ENCODE results near the gene C19orf25. TPM values are rescaled to one million over a fixed set of nuclear protein-coding genes. Genes with fewer than 3 reads are reported as not detected.
A peak's percentile ranks its signal among the peaks of the same experiment; 100 is the strongest.
"Not testable (repeated sequence)": the region's sequence is repeated elsewhere in the genome, so short reads cannot be mapped to it uniquely, and the experiment has no call there.

Gene C19orf25
- total RNA-seq, 2 donors from 2014 or later: 16.2 to 17.3 TPM

DNA sequence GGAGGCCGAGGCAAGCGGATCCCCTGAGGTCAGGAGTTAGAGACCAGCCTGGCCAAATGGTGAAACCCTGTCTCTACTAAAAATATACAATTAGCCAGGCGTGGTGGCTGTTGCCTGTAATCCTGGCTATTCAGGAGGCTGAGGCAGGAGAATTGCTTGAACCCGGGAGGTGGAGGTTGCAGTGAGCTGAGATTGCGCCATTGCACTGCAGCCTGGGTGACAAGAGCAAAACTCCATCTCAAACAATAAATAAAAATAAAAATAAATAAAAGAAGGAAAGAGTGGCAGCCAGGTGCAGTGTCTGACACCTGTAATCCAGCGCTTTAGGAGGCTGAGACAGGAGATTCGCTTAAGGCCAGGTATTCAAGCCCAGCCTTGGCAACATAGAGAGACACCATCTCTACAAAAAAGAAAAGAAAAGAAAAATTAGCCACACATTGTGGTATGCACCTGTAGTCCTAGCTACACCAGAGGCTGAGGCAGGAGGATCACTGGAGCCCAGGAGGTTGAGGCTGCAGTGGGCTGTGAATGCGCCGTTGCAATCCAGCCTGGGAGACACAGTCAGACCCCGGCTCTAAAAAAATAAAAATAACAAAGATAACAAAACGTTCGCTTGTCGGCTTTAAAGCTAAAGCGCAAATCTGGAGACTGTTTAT is 23.5 kb upstream of the C19orf25 start:
- DNase-seq (ENCODE audit: low spot score): no peak
- intact Hi-C loops (cut with DNase I): no loop called here

GRCh38 chr19:1501200-1501595 is 22.2 kb upstream of the C19orf25 start:
- intact Hi-C loops (cut with DNase I): no loop called here

GRCh38 chr19:1499231-1499630 is 20.2 kb upstream of the C19orf25 start:
- intact Hi-C loops (cut with DNase I); DNase-seq (ENCODE audit: low spot score): not testable (repeated sequence)

More at GRCh38 chr19:1501200-1501595, 22.2 kb upstream of the C19orf25 start:
- peak; percentile 70 for DNase-seq (ENCODE audit: low spot score)

GRCh38 chr19:1497578-1498235 is 18.7 kb upstream of the C19orf25 start:
- intact Hi-C loops (cut with DNase I): no loop called here
- DNase-seq (ENCODE audit: low spot score): no peak

GRCh38 chr19:1496714-1497577 is 17.9 kb upstream of the C19orf25 start:
- intact Hi-C loops (cut with DNase I): no loop called here
- DNase-seq (ENCODE audit: low spot score): no peak

DNA sequence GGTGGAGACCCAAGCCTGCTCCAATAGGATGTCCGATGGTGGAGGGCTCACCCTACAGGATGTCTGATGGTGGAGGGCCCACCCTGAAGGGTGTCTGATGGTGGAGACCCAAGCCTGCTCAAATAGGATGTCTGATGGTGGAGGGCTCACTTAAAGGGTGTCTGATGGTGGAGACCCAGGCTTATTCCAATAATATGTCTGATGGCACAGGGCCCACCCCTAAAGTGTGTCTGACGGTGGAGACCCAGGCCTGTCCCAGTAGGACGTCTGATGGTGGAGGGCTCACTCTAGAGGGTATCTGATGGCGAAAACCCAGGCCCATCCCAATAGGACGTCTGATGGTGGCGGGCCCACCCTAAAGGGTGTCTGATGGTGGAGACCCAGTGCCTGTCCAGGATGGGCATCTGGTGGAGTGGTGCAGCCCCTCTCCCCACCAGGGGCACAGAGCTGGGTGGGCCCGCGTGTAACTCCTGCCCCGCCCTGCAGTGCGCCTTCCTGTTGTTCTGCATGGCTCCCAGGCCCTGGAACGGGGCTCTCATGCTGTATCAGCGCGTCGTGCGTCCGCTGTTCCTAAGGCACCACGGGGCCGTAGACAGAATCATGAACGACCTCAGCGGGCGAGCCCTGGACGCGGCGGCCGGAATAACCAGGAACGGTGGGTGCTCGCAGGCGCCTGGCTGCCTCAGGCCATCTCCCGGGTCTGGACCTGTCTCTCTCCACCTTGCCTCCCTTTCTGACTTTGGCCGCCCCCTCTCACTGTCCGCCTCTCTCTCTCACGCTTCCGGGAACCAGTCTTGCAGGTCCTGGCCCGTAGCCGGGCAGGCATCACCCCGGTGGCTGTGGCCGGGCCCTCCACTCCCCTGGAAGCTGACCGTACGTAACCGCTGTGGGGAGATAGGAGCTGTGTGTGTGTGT is 17.0 kb upstream of the C19orf25 start:
- DNase-seq (ENCODE audit: low spot score): no peak
- intact Hi-C loops (cut with DNase I): no loop called here

DNA sequence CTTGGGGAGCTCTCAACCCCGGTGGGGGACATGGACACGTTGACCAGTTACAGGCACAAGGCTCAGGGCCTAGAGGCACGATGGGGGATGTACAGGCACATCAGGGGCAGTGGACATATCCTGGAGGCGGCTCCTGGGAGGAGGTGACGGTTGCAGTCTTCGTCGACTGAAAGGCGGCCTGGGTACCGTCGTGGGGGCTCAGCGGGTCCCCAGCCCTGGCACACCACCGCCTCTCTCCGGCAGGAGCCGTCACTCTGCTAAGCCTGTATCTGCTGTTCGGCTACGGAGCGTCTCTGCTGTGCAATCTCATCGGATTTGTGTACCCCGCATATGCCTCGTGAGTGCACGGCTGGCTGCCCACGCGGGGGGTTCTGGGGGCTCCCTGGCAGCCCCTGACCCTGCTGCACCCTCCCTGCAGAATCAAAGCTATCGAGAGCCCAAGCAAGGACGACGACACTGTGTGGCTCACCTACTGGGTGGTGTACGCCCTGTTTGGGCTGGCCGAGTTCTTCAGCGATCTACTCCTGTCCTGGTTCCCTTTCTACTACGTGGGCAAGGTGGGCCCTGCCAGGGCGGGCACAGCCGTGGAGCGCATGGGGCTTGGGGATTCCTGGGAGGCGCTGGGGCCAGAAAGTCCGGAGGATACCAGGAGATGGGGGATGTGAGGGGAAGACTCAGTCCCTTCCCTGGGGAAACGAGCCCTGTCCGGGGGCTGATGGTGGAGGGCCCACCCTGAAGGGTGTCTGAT is 16.2 kb upstream of the C19orf25 start:
- DNase-seq (ENCODE audit: low spot score): no peak
- intact Hi-C loops (cut with DNase I): no loop called here

- DNase-seq (ENCODE audit: low spot score): no peak
- intact Hi-C loops (cut with DNase I): no loop called here
Measured at GRCh38 chr19:1494115-1494815, 15.2 kb upstream of the C19orf25 start.

- intact Hi-C loops (cut with DNase I): no loop called here
- DNase-seq (ENCODE audit: low spot score): no peak
Measured at GRCh38 chr19:1492474-1493006, 13.5 kb upstream of the C19orf25 start.

- DNase-seq (ENCODE audit: low spot score): no peak
- intact Hi-C loops (cut with DNase I): no loop called here
Measured at GRCh38 chr19:1491849-1492170, 12.8 kb upstream of the C19orf25 start.

GRCh38 chr19:1491114-1491848 is 12.3 kb upstream of the C19orf25 start, which contains the start of gene REEP6:
Gene REEP6, plus strand, starts transcription at chr19:1491181. Its CDS starts 89 bp downstream, at chr19:1491270.
- intact Hi-C loops (cut with DNase I): no loop called here
- no peak for DNase-seq (ENCODE audit: low spot score)

DNA sequence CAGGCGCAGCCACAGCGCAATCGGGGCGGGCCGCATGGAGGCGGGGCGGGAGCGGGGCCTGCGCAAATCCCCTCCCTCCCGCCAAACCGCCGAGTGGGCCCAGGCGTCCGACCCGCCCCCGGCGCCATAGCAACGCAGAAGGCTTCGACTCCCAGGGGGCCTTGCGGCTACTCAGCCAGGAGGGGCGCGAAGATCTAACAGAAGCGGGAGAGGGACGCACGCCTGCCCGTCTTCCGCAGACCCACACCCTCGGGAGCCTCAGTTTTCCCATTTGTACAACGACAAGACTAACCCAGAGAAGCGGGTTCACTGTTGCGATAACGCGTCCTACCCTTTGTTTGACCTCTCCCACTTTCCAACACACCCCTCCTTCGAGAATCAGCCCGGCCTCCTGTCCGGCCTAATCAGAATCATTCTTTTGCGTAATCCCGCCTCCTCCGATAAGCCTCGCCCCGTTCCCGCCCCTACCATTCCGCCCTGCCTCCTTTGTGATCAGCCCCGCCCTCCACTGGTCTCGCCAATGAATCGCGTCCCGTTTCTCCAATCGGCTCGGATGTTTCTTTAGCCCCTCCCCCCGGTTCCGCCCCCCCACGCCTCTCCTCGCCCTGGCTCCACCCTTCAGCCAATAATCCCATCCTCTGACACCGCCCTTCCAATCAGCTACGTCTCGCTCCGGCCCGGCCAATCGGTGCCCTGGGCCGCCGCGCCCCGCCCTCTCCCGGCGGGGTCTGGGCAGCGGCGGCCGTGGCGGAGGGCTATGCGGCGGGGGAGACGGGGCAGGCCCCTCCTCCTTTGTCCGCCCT is 11.5 kb upstream of the C19orf25 start, which contains the start of gene PCSK4:
Gene PCSK4 (minus strand): TSS at position 40 of the 803 bp plus-strand sequence. CDS start 4 bp downstream, at position 36.
- intact Hi-C loops (cut with DNase I): no loop called here

GRCh38 chr19:1489463-1490310 is 10.7 kb upstream of the C19orf25 start:
- peak; percentile 78 for DNase-seq (ENCODE audit: low spot score)
- intact Hi-C loops (cut with DNase I): no loop called here

More for the DNA sequence above, 11.5 kb upstream of the C19orf25 start, which contains the start of gene PCSK4:
- DNase-seq (ENCODE audit: low spot score): peak; percentile 100

GRCh38 chr19:1488282-1488601 is 9.2 kb upstream of the C19orf25 start:
- intact Hi-C loops (cut with DNase I): no loop called here
- no peak for DNase-seq (ENCODE audit: low spot score)

DNA sequence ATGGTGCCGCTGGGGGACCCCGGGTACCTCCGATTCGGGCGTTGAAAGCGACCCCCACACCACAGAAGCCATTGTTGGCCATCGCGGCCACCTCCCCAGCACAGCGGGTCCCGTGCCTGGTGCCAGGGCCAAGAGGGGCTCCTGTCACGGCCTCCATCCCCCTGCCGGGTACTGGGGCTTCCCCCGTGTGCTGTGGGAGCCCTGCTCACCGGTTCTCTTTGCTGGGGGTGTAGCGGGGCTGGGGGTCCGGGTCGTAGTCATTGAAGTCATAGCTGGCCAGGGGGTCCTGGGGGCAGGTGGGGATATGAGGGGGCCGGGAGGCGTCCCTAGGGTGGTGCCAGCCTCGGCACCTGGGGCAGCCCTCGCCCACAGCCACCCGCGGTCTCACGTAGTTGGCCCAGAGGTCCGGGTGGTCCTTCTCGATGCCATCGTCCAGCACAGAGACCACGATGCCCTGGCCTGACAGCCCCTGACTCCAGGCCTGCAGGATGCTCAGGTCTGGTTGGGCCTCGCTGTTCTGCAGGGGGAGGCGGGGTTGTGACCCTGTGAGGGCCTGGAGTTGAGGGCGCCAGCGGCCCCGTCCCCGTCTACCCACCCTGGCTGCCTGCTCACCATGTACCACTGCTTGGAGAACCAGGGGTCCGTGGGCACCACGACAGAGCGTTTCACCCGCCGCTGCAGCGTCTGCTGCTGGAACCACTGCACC is 8.7 kb upstream of the C19orf25 start:
- peak; percentile 79 for DNase-seq (ENCODE audit: low spot score)
- intact Hi-C loops (cut with DNase I): no loop called here
